HG02588 (cell line): ENCODE measurements around the gene JMJD1C.
A peak's percentile ranks its signal among the peaks of the same experiment; 100 is the strongest.

Experiments
- ATAC-seq: cut with Tn5 transposase; IDR thresholded peaks from one replicate; pipeline ENCODE4 v1.9.1; 2021; ENCODE audit warnings: mild to moderate bottlenecking, moderate library complexity; ENCODE audit not compliant: unreplicated experiment

JMJD1C gene

DNA sequence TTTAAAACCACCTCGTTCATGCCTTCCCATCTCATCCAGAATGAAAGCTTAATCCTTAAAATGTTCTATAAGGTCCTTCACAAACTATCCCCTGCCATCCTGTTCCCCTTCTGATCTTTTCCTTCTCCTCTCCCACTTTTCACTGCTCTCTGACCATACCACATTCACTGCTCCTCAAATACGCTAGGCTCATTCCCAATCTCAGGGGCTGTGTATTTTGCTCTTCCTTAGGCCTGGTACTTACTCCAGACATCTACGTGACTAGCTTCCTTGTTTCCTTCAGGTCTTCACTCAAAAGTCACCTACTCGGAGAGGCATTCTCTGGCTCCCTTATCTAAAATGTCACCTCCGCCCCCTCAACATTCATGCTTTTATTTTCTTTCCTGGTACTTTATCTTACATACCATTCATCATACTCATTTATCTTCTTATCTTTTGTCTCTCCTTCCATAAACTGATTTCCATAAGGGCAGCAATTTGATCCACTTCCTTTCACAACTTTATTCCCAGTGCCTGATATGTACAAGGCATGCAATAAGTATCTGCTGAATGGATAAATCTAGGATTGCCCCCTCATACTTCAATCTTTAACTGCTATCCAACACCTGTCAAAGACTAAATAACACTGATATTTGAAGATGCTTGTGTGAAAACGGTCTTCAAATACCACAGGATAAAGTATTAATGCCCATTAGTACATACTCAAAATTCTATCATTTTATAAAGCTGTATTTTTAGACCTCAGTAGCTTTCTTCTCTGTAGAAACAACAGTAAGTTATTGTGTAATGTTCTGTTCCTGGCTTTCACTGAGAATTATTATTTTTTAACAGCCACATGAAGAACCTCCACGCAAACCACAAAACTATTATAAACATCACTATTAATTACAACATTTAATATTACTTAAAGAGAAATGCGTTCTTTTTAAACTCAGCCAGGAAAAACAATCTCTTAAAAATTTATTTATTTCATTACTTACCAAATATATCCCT lies 27.0 kb downstream of the JMJD1C start:
- ATAC-seq: no peak

DNA sequence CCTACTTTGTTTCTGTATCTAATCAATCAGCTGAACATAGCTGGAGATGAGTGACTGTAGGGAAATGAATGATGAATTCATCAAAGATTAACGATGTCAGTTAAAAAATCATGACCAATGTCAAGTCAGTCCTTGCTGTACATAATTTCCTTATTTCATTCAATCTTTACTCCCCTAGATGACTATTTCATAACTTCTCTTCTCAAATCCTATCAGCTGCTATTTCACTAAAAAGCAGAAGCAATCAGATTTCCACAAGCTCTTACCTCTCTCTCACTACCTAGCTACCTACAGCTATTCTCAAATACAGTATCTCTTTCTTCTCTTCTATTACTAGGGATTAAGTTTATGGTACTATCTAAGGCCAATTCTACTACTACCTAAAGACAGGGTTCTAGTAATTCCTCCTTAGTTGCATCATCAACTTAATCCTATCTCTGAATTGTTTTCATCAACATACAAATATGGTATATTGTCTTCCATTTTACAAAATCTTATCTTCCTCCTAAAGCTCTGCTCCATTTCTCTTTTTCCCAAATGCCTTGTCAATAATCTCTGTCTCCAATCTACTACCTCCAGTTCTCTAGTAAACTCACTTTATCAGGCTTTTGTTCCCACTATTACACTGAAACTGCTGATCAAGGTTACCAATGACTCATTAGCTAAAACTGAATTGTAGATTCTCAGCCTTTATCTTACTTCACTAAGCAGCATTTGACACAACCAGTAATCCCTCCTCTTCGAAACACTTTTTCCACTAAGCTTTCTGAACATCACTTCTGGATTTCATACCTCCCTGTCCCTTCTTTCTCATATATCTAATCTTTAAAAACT lies 28.4 kb downstream of the JMJD1C start:
- ATAC-seq: no peak

DNA sequence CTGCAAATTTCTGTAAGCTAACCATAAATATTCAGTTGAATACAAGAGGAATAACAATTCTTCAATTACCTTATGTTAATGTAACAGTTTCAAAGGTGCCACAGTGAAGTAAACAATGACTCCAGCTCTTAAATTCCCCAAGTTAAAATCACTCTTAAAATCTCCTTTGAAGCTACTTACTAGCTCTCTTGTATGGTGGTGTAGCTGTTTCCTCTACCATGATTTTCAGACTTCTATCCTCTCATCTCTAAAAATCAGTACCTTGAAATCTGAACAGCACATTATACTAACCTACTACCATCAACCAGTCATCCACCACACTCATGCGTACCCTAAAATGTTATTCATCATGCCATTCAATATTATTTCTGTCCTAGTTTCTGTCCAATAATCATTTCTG lies 29.6 kb downstream of the JMJD1C start:
- ATAC-seq: no peak

DNA sequence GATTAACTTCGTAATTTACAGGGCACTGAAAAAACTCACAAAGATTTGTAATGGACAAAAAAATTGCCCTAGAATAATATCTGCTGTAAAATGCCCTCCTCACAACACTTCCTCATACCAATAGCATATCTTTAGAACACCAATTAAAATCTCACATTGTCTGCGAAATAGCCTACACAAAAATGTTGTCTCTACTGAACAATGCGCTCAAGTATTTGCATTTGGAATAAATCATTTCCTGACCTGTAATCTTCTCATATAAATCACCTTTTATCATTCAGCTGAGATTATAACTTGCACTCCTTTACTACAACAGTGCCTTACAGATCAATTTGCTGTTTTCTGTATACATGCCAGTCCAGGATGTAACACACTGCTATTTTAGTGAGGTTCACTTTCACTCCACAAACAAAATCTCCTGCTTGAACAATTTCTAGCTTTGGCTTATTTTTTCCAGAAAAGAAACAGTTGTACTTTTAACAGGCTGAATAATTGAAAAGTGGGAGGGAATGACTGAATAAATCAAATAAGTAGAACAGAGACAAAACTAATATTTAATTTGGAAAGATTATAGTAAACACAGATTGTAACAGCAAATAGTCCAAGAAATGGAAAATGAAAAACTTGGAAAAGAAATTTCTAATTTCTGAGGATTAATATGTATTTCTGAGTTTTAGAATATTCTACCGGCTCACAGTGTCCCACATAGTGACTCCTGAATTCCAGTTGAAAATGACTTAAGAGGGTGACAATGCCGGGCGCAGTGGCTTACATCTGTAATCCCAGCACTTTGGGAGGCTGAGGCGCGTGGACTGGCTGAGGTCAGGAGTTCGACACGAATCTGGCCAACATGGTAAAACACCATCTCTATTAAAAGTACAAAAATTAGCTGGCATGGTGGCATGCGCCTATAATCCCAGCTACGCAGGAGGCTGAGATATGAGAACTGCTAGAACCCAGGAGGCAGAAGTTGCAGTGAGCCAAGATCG lies 30.6 kb downstream of the JMJD1C start:
- ATAC-seq: no peak

DNA sequence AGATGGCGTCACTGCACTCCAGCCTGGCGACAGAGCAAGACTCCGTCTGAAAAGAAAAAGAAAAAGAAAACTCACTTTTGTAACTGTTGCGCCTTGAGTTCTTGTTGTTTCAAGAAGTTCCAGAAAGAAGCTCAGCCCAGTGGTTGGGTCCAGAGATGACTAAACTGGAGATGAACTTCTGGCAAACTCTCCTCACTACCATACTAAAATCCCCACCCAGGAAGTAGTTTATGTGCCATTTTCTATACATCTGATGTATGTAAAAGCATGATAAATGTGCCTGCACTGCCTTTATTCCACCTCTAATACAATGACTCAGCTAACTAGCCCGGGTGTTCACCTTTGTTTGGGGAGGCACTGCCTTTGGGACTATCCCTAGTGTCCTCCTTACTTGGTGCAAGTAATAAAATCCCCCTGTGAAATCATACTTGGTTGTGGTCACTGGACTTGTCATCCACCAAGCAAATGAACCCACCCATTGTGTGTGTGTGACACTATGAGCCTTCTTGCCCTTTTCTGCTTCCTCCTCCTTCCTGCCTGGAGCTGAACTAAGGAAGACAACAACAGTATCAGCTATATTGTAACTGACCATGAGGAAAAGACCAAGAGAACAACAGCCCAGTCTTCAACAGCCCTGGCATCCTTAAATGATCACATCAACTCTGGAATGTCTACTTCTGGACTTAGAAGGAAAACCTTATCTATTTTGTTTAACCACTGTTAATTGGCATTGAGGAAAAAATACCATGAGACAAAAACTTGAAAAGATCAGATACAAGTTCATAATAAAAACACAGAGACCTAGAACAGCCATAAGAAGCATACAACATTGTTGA lies 33.6 kb downstream of the JMJD1C start:
- ATAC-seq: no peak

DNA sequence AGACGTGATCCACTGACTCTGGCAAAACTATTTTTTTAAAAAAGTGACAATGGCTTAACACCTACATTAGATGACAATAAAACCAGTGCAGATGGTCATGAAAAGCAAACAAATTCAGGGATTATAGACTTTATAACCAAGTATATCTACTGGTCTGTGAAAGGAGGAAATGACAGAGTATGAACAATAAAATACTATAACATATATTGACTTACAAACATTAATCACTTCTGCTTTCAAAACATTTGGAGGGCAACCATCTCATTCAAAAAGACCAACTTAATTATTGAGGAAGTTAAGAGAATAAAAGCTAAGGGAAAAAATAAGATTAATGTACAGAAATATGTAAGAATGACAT lies 34.8 kb downstream of the JMJD1C start:
- no peak for ATAC-seq

DNA sequence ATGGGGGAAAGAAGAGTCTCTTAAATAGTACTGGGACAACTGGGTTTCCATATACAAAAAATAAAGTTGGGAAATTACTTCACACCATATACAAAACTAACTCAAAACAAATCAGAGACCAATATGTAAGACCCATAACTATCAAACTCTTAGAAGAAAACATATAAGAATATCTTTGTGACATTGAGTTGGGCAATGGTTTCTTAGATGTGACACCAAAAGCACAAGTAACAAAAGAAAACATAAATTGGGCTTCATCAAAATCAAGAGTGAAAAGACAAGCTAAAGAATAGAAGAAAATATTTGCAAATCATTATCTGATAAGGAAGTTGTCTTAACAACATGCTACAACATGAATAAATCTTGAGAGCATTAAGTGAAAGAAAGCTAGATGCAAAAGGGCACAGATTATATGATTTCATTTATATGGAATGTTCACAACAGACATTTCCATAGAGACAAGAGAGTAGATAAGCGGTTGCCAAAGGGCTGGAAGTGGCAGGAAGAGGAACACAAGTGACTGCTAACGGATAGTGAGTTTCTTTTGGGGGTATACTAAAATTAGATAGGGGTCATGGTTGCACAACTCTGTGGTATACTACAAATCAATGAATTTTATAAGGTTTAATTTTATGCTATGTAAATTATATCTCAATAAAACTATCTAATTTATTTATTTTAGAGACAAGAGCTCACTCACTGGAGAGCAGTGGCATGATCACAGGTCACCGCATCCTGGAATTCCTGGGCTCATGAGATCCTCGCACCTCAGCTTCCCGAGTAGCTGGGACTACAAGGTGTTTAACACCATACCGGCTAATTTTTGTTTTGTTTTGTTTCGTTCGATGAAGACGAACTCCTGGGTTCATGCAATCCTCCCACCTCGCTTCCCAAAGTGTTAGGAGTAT lies 35.4 kb downstream of the JMJD1C start:
- ATAC-seq: no peak

DNA sequence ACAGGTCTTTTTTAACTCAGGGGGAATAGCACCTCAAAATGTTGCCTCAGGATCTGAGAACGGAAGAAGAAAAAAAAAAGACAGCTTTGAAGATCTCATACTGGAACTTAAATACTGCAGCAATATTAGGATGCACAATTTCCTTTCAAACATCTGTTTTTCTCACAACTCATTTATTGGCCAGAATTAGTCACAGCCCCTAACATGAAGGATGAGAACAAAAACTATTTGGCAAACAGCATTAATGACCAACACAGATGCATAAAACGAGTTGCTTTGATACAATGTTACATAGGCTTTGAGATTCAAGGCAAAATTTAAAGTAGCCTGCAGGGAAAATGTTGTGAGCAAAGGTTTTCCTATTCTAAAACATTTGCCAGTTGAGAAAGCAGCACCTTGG lies 36.5 kb downstream of the JMJD1C start:
- no peak for ATAC-seq

DNA sequence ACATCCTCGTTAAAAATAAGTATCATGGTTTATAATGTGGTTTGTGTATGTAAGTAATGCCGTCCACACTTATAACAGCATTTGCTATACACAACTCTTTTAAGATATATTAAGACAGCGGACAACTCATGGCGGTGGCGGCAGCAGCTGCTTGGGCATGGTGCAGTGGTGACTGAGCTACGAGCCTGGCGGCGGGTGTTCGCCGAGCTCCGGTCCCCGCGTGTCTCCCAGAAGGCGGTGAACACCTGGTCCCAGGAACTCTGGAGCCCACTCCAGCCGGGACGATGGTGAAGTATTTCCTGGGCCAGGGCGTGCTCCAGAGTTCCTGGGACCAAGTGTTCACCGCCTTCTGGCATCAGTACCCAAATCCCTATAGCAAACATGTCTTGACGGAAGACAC lies 38.8 kb downstream of the JMJD1C start:
- no peak for ATAC-seq

DNA sequence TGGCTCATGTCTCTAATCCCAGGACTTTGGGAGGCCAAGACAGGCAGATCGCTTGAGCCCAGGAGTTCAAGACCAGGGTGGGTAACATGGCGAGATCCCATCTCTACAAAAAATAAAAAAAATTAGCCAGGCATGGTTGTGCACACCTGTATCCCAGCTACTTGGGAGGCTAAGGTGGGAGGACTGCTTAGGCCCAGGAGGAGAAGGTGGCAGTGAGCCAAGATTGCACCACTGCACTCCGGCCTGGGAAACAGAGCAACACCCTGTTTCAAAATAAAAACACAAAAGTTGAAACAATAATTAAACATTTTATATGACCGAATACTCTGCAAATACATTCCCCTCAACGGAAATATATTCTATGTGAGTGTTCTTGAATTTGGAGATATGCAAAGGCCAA lies 40.3 kb downstream of the JMJD1C start:
- ATAC-seq: no peak

DNA sequence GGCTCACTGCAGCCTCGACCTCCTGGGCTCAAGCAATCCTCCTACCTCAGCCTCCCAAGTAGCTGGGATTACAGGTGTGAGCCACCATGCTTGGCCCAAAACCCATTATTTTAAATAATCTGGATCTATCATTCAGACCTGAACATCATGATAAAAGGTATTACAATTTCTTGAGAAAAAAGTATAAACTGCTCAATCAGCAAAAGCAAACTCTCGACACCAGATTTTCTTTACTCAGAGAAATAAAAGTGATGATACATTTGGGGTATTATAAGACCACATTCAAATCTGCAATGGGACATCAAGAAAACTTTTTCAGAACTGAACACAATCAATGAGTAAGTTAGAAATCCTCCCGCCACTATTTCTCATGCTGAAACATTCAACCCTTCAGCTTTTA lies 41.2 kb downstream of the JMJD1C start:
- no peak for ATAC-seq

DNA sequence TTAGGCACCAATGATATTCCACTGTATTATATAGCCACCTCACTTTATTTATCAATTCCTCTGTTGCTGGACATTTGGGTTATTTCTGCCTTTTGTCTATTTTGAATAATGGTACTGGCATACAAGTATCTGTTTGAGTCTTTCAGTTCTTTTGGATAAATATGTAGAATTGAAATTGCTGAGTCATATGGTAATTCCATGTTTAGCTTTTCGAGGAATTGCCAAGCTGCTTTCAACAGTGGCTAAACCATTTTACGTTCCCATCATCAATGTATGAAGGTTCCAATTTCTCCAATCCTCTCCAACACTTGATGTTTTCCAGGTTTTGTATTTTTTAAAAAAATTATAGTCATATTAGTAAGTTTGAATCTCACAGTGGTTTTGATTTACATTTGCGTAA lies 42.3 kb downstream of the JMJD1C start:
- no peak for ATAC-seq

DNA sequence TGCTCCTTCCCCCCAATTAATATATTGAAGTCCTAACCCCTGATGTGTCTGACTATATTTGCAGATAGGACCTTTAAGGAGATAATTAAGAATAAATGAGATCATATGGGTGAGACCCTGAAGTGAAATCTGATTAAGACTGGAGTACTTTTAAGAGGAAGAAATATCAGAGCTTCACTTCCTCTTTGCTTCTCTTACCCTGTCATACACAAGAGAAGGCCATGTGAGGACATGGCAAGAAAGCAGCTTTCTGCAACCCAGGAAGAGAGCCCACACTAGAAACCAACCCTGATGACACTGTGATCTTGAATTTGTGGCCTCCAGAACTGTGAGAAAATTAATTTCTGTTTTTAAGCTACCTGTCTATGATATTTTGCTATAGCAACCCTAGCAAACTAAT lies 44.2 kb downstream of the JMJD1C start:
- ATAC-seq: peak; percentile 90

DNA sequence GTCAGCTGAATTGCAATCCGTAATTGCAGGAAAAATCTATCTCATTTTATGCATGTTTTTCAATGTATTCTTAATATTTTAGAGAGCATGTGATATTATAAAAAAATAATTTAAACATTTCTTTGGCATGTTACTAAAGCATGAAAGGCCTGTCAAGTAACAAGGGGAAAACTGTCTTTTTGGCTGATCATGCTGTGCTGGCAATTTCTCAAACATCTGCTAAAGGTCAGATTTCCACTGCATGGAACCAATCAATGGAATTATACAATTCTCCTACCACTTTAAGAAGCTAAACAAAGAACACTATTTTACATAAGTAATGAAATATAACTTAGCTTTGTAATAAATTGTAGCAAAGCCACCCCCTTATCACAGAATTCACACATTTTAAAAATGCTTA lies 49.4 kb downstream of the JMJD1C start:
- ATAC-seq: no peak

DNA sequence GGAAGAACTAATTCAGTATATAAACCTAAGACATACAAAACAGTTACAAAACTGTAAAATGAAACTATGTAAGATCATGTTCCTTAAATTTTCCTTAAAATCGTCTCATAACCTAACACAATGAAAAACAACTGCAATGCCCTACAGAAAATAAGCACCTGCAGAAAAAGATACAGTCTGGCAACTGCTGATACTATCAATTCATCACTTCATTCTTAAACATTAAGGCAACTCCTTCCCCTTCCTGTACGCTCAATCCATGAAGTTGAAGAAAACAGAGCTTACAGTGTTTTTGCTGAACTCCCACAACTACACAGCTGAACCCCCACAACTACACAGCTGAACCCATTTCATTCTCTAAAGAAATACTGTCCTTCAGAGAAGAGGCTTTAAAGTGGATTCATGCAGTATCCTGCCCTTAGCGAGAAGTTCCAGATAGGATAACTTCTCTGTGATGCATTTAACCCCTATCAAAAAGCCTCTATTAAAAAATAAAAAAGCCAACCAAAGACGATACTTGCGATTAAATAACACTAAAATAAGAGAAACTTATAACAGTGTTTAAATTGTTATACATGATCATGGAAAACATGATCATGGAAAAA lies 50.0 kb downstream of the JMJD1C start:
- ATAC-seq: no peak

DNA sequence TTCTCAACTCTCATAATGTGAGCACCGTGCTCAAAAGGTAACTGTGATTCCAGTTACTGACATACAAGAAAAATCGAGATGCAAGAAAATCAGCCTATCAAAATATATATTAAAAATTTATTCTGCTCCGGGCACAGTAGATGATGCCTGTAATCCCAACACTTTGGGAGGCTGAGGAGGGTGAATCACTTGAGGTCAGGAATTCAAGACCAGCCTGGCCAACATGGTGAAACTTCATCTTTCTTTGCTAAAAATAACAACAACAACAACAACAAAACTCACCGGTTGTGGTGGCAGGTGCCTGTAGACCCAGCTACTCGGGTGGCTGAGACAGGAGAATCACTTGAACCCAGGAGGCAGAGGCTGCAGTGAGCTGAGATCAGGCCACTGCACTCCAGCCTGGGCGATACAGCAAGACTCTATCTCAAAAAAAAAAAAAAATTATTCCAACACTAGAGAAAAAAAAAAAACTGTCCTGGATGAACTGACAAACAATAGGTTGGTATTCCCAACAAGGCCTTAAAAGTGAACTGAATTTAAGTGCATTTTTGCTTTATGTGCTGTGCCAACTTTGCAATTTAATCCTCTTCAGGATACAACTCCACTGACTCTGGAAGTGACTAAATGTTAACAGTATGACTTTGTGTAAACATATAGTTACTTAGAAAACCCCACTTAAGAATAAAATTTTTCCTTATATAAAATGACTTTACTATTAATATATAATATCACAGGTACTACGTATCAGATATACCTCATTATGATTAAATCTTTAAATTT lies 51.1 kb downstream of the JMJD1C start:
- no peak for ATAC-seq

DNA sequence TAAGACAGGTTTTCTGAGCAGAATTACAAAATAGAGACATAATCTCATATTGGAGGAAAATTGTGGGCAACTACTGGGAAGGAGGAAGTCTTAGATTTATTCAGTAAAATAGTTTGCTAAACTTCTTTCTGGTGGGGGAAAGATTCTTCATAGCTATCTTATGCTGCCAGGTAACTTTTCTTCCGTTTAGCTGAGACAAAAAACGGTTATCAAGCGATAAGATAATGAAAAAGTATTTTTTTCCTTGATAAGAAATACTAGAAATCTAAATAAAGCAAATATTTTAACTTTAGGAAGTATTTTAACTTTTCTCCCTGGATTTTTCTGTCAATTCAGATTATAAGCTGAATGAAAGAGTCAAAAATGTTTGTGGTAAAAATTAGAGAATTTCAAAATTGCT lies 52.3 kb downstream of the JMJD1C start:
- no peak for ATAC-seq

DNA sequence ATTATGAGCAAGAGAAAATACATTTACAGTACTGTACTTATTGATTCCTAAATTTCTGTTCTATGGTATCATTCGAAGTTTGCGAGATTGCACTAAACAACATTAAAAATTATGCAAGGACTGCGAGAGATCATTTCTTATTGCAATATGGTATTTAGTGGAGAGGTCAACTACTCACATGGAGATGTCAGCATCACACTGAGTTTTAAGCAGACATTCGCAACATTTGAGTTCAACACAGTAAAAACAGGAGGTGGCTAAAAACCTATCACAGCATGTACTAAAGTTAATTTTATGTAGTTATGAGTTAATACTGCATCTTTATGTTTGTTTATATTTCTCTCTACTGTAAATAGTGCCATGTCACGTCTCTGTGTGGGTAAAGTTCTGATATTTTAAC lies 53.5 kb downstream of the JMJD1C start:
- no peak for ATAC-seq
